ENCODE results near the gene WSCD2.

WSCD2 gene

DNA sequence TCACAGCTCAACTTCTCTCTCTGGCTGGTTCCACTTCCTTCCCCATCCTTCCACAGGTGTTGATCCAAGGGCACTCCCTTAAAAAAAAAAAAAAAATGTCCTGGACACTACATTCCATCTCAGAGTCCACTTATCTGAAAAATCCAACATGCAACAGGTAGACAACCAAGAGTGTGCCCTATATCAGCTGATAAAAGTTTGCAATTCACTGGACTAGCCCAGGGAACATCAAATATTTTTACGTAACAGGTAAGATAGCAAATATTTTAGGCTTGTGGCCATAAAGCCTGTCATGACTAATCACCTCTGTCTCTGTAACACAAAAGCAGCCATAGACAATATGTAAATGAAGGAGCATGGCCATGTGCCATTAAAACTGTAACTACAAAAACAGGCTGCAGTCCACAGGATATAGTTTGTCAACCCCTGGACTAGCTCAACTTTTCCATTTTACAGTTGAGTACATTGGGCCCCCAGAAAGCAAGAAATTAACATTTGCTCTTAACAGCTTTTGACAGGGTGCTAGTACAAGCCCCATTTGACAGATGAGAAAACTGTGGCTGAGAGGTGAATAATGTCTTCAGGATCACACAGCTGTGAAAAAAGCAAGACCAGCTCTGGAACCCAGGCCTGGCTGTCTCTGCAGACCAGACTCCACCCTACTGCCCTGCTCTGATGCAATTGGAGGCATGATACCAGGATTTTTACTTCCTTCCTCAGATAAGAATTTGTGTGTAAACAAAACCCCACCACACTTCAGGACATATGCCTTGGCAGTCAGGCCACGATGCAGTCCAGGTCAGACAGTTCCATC lies 141.2 kb downstream of the WSCD2 start:
- no peak for DNase-seq (ENCODE audit: low read depth)

DNA sequence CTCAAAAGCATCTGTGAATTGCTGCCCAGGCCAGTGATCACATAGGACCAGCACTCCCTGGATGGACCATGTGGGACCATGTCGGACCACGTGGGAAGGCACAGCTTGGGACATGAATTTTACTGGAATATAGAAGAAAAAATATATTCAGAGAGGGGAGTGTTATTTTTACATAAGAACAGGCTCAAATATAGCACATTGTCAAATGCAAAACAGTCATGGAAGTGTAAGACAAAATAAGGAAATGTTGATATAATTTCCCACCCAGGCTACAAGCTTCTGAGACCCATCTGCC lies 141.7 kb downstream of the WSCD2 start:
- DNase-seq (ENCODE audit: low read depth): no peak

DNA sequence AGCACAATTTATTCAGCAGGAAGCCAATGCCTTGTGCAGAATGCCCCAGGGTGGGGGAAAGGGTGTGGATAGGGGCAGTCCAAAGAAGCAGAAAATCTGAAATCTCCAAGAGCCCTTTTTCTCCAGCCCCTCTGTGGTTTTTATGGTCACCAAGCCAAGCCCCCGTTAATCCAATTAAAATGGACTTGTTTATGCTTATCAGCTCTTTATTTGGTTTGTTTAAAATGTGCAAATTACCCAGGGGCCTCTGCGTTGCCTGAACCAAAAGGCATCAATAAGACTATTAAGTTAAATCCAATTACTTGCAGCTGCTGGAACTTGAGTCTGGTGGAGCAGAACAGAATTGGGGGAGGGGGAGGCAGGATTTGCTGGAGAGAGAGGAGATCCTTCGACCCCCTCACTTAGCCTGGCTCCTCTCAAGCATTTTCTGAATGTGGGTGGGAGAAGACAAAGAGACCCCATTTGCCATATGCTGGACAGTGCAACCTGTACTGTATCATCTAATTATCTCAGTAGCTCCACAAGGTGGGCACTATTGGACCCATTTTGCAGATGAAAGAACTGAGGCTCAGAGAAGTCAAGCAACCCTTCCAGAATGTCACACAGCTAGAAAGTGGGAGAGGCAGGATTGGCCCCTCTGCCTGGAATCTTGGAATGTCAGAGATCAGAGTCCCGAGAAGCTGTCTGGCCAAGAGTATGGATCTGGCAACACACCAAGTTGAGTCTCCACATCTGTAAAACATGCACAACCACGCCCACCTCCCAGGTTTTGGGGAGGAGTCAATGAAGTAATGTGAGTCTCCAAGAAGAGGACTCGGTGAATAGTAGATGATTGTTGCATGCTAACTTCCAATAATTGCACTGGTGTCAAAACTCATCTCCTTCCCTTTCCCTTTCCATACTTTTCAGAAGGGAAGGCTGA lies 143.1 kb downstream of the WSCD2 start:
- no peak for DNase-seq (ENCODE audit: low read depth)

DNA sequence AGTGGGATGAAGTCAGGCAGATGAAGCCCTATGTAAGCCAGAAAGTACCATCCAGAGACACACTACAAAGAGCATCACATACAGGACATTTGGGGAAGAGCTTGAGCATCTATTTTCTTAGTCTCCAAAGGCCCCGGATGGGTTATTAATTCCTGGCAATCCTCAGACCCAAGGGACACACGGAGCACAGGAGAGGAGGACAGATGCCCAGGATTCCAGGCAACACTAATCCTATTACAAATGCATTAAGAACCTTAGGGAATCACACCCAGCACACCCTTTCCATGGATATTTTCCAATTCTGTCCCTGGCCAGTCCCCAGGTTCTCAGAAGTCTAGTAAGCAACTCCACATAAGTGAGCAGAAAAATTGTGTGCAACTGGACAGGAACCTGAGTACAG lies 144.1 kb downstream of the WSCD2 start:
- no peak for DNase-seq (ENCODE audit: low read depth)

DNA sequence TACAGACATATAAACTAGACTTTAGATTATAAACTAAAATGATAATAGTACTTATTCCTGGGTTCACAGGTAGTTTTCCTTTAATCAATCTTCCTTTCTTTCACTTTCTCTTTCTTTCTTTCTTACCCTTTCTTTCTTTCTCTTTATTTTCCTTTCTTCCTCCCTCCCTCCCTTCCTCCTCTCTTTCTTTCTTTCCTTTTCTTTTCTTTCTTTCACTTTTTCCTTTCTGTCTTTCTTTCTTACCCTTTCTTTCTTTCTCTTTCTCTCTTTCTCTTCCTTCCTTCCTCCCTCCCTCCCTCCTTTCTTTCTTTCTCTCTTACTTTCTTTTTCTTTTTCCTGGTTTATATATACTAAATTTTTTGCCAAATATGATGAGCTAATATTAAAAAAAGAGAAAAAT lies 148.5 kb downstream of the WSCD2 start:
- no peak for DNase-seq (ENCODE audit: low read depth)

DNA sequence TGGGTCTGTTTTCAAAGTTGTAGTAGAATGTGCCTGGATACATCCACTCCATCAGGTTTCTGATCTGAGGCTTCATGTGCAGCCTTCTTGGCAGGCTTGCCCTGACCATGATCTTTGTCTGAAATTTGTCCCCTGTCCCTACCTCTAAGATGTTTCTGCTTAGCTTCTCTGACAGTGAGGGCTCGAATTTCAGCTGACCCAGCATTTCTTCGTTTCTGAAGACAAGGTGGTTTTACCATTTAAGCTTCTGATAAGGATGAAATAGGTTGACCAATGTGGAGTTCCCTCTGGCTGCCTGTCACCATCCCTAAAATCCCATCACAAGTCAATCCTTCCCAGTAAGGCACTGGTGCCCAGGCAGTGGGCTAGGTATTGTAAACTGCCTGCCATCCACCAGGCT lies 153.1 kb downstream of the WSCD2 start:
- no peak for DNase-seq (ENCODE audit: low read depth)

DNA sequence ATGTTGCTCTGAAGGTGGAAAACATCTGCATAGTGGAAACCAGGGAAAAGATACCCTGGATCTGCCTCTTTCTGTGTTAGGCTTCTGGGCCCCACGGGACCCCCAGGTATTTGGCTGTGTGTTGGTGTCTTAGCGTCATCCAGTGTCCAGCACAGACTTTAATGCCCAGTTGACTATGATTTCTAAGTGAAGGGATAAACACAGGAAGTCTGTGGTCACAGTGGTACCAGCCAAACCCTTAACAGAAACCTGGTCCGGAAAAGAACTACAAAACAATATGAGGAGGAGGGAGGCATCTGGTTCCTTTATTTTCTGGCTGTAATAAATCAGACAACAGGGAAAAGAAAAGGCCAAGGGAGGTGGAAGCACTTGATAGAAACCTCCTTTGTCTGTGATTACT lies 153.6 kb downstream of the WSCD2 start:
- DNase-seq (ENCODE audit: low read depth): peak; percentile 14

DNA sequence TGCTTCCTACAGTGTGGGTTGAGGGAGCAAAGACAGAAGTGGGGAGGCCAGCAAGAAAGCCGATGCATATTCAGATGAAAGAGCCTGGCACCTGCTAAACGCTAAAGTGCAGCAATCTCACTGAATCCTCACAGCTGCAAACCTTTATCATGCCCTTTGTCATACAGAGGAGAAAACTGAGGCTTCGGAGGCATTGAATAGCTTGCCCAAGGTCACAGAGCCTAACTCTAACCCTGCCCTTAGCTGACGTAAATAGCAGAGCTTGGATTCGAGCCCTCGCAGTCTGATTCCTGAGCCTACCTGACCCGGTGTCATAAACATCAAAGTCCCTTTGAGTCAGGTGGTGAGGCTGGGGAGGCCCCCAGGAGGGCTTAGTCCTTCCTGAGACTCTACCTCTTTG lies 155.1 kb downstream of the WSCD2 start:
- DNase-seq (ENCODE audit: low read depth): no peak

DNA sequence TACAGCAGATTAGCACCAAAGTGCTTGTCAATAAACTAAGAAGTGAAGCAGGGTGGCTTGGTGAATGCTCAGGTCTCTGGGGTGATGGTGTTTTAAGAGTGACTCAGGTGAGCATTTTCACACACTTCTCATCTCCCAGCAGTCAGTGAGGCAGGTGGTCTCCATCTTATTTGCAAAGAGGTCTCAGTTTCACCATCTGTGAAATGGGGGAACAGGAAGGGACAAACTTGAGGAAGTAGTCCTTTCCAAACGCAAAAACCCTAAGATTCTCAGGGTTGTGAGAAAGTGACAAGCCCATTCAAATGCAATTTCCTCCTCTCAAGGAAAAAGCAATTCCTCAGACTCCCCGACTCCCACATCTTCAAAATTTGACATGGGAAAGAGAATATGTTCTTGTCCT lies 155.9 kb downstream of the WSCD2 start:
- DNase-seq (ENCODE audit: low read depth): no peak

DNA sequence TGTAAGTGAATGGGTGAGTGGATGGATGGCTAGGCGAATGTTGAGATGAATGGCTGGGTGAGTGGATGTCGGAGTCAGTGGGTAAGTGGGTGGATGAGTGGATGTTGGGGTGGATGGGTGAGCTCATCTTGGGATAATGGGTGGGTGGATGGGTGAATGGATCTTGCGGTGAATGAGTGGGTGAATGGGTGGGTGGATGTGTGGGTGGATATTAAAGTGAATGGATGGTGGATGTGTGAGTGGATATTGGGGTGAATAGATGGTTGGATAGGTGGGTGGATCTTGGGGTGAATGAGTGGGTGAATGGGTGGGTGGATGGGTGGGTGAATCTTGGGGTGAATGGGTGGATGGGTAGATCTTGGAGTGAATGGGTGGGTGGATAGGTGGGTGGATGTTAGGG lies 158.1 kb downstream of the WSCD2 start:
- DNase-seq (ENCODE audit: low read depth): no peak

DNA sequence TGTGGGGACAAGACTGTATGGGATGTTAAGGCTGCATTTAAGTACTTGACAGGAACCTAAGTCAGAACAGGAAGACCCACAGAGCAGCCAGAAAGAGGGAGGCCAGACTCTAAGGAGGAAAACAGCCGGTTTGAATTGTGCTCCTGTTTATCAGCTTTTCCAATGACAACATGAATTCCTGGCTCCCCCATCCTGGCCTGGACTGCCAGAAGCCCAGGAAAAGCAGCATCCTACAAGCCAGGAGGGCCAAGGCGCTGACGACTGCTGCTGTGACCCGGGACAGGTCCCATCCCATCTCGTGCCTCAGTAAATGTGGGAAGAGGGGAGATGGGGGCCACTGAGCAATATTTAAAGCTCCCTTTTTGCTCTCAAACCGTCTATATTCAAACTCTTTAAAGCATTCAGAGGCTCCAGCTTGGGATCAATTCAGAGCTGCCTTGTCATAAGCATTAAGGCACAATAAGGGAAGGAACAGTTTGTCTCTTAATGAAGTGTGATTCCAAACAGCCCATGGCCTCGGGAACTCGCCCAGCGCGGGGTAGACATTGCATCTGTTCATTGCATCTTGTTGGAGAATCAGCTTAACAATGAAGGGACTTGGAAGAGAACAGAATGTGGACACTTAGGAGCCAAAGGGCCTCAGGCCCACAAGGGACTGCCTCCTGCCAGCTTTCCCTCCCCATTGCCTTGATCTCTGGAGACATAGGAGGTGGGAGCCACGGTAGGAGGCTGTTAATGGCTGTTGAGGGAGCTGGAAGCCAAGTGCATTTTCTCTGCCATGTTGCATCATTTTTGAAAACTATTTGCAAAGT lies 160.5 kb downstream of the WSCD2 start:
- peak; percentile 42 for DNase-seq (ENCODE audit: low read depth)

DNA sequence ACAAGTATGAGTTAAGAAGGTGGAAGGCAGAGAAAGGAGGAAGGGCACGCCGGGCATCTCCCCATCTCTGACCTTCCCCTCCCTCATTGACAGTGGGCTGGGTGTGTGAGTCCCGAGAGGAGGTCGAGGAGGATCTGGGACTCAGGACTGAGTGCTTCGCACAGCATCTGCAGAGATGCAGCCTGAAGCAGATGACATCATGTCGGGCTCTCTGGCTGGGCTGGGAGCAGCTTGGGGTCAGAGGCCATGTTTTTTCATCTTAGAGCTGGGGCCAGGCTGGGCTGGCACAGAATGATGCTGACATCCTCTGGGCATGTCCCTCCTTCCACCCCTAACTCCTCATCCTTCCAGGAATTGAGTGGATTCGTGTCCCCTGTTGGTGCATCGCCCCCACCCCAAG lies 166.6 kb downstream of the WSCD2 start:
- no peak for DNase-seq (ENCODE audit: low read depth)

DNA sequence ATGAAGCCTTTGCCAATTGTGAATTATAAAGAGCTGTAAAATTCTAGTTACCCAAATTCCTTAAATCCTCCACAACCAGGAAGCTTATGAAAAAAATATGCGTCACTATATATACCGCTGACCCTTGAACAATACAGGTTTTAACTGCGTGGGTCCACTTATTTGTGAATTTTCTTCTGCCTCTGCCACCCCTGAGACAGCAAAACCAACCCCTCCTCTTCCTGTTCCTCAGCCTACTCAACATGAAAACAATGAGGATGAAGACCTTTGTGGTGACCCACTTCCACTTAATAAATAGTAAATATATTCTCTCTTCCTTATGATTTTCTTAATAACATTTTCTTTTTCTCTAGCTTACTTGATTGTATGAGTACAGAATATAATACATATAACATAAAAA lies 167.9 kb downstream of the WSCD2 start:
- DNase-seq (ENCODE audit: low read depth): no peak

DNA sequence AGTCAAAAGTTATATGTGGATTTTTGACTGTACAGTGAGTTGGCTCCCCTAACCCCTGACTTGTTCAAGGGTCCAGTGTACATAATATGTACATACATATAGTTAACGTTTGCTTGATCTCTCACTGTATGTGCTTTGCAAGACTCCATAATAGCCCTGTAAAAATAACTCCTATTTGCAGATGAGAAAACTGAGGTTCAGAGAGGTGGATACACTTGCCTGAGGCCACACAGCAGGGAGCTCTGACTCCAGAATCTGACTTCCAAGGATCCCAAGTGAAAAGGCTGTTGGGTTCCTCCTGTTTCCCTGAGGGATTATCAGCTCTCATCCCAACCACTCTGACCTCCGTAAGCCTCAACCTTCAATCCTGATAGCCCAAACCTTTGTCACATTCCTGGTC lies 168.3 kb downstream of the WSCD2 start:
- DNase-seq (ENCODE audit: low read depth): no peak

DNA sequence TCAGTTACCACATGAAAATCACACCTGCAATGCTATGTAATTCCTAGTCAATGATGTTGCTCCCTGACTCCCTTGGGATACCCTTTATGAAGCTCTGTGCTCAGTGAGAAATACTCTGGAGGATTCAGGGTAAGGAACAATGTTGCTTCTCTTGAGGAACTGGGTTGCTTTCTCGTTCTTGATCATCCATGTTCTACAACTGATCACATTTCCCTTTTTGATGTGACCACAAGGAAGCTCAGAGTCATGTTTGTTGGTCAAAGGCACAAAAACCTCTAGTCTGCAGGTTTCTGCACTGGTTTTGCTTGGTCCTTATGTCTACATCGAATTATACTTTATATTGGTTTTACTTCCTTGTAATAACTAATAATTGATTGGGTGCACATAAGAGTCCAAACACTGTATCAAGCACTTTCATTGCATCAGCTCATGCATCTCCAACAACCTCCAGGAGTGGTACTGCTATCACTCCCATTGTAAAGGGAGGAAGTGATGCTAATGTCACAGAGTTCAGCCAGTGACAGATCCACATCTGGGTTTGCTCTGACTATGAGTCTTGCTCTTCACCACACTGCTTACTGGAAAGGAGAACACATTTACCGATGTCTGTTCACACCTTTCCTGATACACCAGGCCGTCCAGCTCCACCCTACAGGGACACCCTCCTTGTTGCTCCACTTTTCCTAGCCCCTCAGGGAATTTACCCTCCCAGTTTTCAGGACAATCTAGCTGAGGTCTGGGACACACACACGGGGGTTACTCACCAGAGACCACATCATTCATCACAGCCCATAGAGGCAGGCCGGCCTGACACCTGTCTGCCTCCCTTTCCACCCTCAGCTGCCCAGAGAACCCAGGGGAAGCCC lies 169.0 kb downstream of the WSCD2 start:
- no peak for DNase-seq (ENCODE audit: low read depth)

DNA sequence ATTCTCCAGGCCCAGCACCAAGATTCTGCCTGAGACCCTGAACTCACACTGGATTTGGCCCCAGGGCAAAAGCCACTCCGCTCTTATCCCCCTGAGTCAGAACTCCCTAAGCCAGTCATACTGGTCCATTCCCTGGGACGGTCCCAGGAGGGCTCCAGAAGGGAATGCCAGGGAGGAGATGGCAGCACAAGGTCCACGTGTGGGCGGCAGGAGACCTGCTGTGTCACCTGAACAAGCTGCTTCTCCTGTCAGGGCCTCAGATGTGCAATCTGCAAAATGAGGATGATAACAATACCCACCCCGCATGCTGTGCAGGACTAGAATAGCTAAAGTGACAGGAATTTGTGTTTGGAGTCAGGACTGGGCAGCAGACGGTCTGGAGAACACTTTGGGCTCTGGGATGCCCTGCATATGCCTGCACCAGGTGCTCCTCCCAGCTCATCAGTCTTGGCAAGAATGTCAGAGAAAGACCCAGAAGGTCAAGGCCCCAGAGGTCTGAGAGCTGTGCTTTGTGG lies 169.7 kb downstream of the WSCD2 start:
- no peak for DNase-seq (ENCODE audit: low read depth)

DNA sequence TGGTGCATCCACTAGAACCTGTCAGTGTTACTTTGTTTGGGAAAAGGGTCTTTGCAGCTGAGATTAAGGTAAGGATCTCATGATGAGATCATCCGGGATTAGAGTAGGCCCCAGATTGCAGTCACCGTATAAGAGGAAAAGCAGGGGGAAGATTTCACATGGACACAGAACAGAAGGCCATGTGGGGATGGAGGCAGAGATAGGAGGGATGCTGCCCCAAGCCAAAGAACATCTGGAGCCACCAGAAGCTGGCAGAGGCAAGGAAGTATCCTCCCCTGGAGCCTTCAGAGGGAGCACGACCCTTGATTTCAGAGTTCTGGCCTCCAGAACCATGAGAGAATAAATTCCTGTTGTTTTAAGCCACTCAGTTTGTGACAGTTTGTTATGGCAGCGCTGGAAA lies 170.4 kb downstream of the WSCD2 start:
- DNase-seq (ENCODE audit: low read depth): no peak
